Liver (tissue), 3 donors: ENCODE results near the gene CEP126.

Source experiments
- GABPA ChIP-seq, 2 donors: IDR thresholded peaks in 1 of 2; conservative IDR thresholded peaks in 1 of 2; 2 replicates each; pipeline ENCODE4 v1.6.1; 2016; ENCODE audit warnings: antibody characterized with exemption in 2 of 2, mild to moderate bottlenecking in 1 of 2, moderate library complexity in 1 of 2
- HNF4A ChIP-seq, 2 donors: conservative IDR thresholded peaks; 2 replicates each; pipeline ENCODE4 v1.6.1; 2016; ENCODE audit warnings: antibody characterized with exemption in 2 of 2, mild to moderate bottlenecking in 2 of 2
- MAX ChIP-seq: IDR thresholded peaks from 2 replicates; pipeline ENCODE4 v1.6.1; 2016; ENCODE audit warnings: antibody characterized with exemption
- TAF1 ChIP-seq: conservative IDR thresholded peaks from 2 replicates; pipeline ENCODE4 v1.6.1; 2016; ENCODE audit warnings: antibody characterized with exemption, mild to moderate bottlenecking
- TF ChIP-seq, protein P1 (sequence below): fragments of 150-350 bp; IDR thresholded peaks from 2 replicates; pipeline ENCODE4 v1.5.1; 2017; ENCODE audit warnings: improper control_type of control experiment, low read depth, low read length; ENCODE audit not compliant: missing input control
- donor health status: healthy.
- donor health status: healthy.

GRCh38 chr11:101996111-101996510, 81.3 kb downstream of the CEP126 start:
- TF ChIP-seq, protein P1, sequence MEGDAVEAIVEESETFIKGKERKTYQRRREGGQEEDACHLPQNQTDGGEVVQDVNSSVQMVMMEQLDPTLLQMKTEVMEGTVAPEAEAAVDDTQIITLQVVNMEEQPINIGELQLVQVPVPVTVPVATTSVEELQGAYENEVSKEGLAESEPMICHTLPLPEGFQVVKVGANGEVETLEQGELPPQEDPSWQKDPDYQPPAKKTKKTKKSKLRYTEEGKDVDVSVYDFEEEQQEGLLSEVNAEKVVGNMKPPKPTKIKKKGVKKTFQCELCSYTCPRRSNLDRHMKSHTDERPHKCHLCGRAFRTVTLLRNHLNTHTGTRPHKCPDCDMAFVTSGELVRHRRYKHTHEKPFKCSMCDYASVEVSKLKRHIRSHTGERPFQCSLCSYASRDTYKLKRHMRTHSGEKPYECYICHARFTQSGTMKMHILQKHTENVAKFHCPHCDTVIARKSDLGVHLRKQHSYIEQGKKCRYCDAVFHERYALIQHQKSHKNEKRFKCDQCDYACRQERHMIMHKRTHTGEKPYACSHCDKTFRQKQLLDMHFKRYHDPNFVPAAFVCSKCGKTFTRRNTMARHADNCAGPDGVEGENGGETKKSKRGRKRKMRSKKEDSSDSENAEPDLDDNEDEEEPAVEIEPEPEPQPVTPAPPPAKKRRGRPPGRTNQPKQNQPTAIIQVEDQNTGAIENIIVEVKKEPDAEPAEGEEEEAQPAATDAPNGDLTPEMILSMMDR: no peak
- TF ChIP-seq MAX (no peak), HNF4A (conservative IDR thresholded peaks at IDR 0.05) (no peak), GABPA (IDR thresholded peaks at IDR 0.05 in 1 of 2, conservative IDR thresholded peaks at IDR 0.05 in 1 of 2) (no peak), TAF1 (no peak)
